ENCODE results near the gene NUB1.

Gene NUB1

DNA sequence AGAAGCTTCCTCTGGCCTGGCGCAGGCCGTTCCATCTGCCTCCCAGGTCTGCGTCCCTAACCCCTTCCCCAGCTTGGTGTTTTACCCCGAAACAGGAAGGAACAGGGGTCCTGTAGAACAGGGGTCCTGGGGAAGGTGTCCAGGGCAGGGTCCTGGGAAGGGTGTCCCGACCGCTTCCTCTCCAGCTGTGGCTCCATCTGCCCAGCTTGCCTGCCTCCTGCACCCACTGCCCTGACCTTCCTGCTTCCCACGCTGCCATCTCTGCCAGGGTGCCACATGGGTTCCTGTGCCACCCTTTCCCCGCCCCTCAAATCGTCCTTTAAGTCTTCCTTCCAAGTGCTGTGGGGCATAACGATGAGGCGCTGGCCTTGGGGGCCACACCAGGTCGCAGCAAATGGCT, 35.8 kb downstream of the NUB1 start:
- no peak for DNase-seq (ENCODE audit: low spot score)

- peak; percentile 8 for DNase-seq (ENCODE audit: low spot score)
Measured at GRCh38 chr7:151378011-151378410, 36.4 kb downstream of the NUB1 start.

GRCh38 chr7:151378496-151379192, 37.0 kb downstream of the NUB1 start:
- DNase-seq (ENCODE audit: low spot score), result peak; percentile 12

GRCh38 chr7:151379193-151379520, 37.5 kb downstream of the NUB1 start:
- DNase-seq (ENCODE audit: low spot score), result peak; percentile 20

GRCh38 chr7:151379534-151380198, 38.1 kb downstream of the NUB1 start:
- DNase-seq (ENCODE audit: low spot score), result peak; percentile 38

- peak; percentile 35 for DNase-seq (ENCODE audit: low spot score)
Measured at GRCh38 chr7:151380199-151381097, 38.8 kb downstream of the NUB1 start.

- DNase-seq (ENCODE audit: low spot score), result no peak
Measured at GRCh38 chr7:151381098-151381347, 39.4 kb downstream of the NUB1 start.

DNA sequence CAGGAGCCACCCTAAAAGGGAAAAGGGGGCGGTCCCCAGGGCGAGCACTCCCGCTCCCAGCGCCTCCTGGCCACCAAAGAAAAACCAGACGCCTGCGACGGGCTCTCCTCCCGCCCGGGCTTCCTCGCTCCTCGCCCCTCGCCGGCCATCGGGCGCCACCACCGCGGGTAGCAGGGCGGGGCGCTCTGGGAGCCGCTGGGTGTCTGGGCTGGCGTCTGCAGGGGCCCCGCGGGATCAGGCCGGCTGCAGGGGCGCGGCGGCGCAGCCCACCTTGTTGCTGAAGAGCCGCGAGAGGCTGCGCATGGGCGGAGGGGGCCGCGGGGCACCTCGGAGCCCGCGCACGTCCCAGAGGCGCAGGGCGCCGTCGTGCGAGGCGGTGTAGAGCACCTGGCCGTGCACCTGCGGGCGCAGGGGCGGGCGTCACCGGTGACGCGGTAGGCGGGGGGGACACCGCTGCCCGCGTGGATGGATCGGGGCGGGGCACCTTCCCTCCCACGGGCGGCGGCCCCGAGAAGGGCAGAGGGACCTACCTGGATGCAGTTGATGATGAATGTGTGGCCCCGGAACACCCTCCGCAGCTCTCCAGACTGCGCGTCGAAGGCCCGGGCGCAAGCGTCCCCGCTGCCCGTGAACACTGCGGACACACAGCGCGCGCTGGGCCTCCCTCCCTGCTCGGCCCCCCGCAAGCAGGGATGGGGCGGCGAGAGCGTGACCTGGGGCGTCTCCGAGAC, 39.9 kb downstream of the NUB1 start:
- DNase-seq (ENCODE audit: low spot score), result peak; percentile 67

DNA sequence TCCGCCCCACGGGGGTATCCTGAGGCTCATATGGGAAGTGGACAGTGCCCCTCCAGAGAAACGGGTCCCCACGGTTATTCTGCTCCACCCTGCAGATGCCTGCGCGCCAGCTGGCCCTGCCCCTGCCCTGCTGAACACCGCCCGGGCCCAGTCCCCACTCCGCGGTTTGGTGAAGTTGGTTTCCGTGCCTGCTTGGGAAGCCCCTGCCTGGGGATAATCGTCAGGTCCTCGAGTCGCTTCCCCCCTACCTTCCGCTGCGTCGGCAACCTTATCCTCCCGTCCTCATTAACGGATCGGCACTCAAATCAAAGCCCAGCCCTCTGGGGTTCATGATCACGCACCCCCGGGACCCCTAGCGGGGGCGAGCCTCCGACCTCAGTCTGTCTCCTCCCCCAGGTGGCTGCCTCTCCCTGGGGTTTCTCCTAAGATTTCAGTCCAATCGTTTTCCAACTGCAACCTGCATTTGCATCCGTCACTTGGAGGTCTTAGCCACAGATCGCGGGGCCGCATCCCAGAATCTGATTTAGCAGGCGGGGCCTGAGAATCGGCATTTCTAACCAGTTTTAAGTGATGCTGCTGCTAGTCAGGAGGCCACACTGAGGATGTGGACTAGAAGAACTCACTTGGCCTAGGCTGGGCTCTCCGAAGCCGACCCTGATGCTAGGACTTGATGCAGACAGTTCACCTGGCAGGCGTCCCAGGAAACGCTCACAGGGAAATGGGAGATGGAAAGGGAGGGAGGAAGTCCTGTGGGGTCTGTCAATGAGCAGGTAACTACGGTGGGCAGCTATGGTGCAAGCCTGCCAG, 40.7 kb downstream of the NUB1 start:
- DNase-seq (ENCODE audit: low spot score), result no peak

- no peak for DNase-seq (ENCODE audit: low spot score)
Measured at GRCh38 chr7:151383638-151384351, 42.2 kb downstream of the NUB1 start.

- DNase-seq (ENCODE audit: low spot score), result no peak
Measured at GRCh38 chr7:151384352-151384697, 42.7 kb downstream of the NUB1 start.

GRCh38 chr7:151384776-151385625, 43.4 kb downstream of the NUB1 start:
- no peak for DNase-seq (ENCODE audit: low spot score)

DNA sequence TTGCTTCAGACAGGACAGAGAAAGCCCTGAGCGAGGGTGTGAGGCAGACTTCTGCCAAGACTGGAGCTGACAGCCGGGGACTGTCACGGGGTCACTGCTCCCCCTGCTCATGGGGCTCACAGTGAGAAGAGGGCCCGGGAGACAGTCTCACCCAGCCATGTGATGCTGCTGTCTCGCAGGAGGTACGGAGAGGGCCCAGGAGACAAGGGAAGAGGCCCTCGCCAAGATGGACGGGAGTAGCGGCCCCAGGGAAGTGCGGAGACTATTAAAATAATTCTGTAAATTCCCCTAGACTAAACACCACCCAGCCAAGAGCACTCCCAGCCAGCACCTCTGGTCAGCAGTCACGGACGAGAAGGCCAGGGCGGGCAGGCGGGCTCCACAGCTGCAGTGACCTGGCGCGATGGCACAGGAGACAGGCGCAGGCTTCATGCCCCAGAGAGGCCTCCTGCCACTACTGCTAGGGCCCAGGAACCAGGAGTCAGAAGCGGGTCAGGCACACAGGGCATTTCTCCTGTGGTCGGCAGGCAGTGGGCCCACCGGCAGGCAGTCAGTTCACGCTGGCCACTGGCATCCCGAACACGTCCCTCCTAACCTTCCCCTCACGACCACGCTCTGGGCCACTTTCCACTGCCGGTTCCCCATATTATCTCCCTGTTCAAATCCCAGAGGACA, 44.2 kb downstream of the NUB1 start:
- no peak for DNase-seq (ENCODE audit: low spot score)

GRCh38 chr7:151386301-151387160, 44.9 kb downstream of the NUB1 start:
- no peak for DNase-seq (ENCODE audit: low spot score)

DNA sequence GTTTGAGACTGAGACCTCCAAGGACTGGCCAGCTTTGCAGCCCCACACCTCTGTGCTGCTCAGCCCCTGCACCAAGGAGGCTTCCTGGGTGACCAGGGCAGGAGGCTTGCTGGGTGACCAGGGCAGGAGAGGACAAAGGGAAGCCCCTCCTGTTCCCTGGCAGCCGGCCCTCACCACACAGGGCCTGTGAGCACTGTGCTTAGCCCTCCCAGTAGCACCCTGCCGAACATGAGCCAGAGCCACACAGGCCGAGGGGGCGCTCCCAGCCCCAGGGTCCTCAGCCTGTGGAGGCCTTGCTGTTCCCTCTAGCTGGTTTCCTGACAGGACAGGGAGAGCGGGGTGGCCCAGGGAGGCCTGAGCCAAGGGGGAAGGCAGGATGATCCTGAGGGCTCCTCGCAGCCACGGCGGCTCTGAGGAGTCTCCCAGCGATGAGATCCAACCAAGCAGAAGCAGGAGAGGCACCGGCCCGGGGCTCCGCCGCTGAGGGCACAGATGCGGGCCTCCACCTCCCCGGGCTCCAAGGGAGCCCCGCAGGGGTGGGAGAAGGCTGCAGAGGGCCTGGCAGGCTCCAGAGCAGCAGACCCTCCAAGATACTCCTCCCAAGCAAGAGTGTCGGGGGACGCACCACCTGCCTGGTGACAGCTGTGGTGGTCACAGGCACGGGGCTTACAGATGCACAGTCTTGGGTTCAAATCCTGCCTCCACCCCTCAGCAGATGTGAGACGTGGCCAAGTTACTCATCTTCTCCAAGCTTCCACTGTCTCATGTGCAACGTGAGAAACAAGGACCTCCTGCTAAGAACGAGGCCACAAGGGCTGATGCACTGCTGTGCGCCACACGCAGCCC, 45.8 kb downstream of the NUB1 start:
- no peak for DNase-seq (ENCODE audit: low spot score)

DNA sequence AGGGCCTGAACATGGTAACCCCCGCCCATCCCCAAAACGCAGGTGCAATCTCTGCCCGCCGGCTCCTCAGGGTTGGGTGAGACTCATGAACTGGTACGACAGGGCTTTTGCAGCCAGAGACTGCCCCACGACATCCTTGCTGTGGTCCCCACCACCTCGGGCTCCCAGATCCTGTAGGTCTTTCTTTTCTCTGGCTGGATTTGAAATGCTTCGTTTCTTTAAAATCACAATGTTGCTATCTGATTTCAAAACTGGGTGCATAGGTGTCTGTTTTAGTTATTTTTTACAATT, 46.3 kb downstream of the NUB1 start:
- DNase-seq (ENCODE audit: low spot score), result no peak

DNA sequence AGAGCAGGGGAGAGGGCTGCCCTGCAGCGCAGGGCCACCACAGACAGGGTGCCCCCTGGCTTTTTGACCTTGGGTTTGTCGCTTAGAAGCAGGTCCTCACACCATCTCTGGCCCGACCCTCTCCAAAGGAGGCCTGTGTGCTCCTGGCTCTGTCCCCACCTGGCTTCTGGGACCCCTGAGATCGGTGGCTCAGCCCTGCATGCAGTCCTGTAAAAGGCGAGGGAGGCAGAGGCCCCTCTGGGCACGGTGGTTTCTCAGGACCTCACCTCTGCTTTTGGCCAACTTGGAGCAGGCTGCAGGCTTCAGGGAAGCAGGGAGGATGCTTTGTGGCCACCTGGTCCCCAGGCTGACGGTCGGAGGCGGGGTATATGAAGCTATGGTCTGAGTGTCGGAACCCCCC, 46.8 kb downstream of the NUB1 start:
- no peak for DNase-seq (ENCODE audit: low spot score)

Measured in D341Med (cell line).